GM12878 (cell line): ENCODE results near the gene NECAB3. TPM values are rescaled to one million over a fixed set of nuclear protein-coding genes. Genes with fewer than 3 reads are reported as not detected.

Experiments used
- BHLHE40 ChIP-seq, 2 experiments: fragments of 450-650 bp in 1 of 2; IDR thresholded peaks; 2 replicates each; pipeline ENCODE4 v1.6.1; 2011 to 2017; ENCODE audit warnings: low read depth in 2 of 2, borderline replicate concordance in 1 of 2, improper control_type of control experiment in 1 of 2, low read length in 1 of 2, mild to moderate bottlenecking in 1 of 2
- CHD2 ChIP-seq: IDR thresholded peaks from 2 replicates; pipeline ENCODE4 v1.6.1; 2011; ENCODE audit warnings: low read depth, low read length, improper control_type of control experiment, borderline replicate concordance
- EGR1 ChIP-seq, 2 experiments: IDR thresholded peaks; 1 replicate in 1 of 2; 2 replicates in 1 of 2; pipeline ENCODE4 v1.6.1; 2011 to 2012; ENCODE audit warnings: low read depth in 2 of 2, low read length in 2 of 2, borderline replicate concordance in 1 of 2, mild to moderate bottlenecking in 1 of 2, moderate library complexity in 1 of 2
- EZH2 ChIP-seq: IDR thresholded peaks from 2 replicates; pipeline ENCODE4 v1.6.1; 2012; ENCODE audit warnings: low read depth, mild to moderate bottlenecking, control low read depth, inconsistent platforms, low read length, borderline replicate concordance; ENCODE audit not compliant: control insufficient read depth
- FOXK2 ChIP-seq: fragments of 450-650 bp; IDR thresholded peaks from 2 replicates; pipeline ENCODE4 v1.6.1; 2017; ENCODE audit warnings: mild to moderate bottlenecking, moderate library complexity
- IKZF1 ChIP-seq: fragments of 450-650 bp; conservative IDR thresholded peaks from 2 replicates; pipeline ENCODE4 v1.6.1; 2017; ENCODE audit warnings: antibody characterized with exemption, mild to moderate bottlenecking
- KDM1A ChIP-seq: fragments of 200-600 bp; sonication (generic); IDR thresholded peaks from 2 replicates; pipeline ENCODE4 v1.6.1; 2016; ENCODE audit warnings: borderline replicate concordance
- KLF5 ChIP-seq: fragments of 450-650 bp; IDR thresholded peaks from 2 replicates; pipeline ENCODE4 v1.6.1; 2014; ENCODE audit warnings: mild to moderate bottlenecking; ENCODE audit not compliant: partially characterized antibody
- NFYB ChIP-seq: IDR thresholded peaks from 2 replicates; pipeline ENCODE4 v1.6.1; 2011; ENCODE audit warnings: low read depth, mild to moderate bottlenecking, low read length, improper control_type of control experiment, moderate library complexity; ENCODE audit not compliant: insufficient read depth
- NR2C2 ChIP-seq: IDR thresholded peaks from 2 replicates; pipeline ENCODE4 v1.6.1; 2011; ENCODE audit warnings: borderline replicate concordance, low read depth; ENCODE audit not compliant: control insufficient read depth, insufficient read length
- PAX5 ChIP-seq: IDR thresholded peaks from 2 replicates; pipeline ENCODE4 v1.6.1; 2011; ENCODE audit warnings: low read depth, low read length, borderline replicate concordance
- PAX8 ChIP-seq: fragments of 450-650 bp; IDR thresholded peaks from 2 replicates; pipeline ENCODE4 v1.6.1; 2017; ENCODE audit warnings: mild to moderate bottlenecking, moderate library complexity
- PKNOX1 ChIP-seq: fragments of 450-650 bp; IDR thresholded peaks from 2 replicates; pipeline ENCODE4 v1.6.1; 2016; ENCODE audit warnings: mild to moderate bottlenecking
- POLR2AphosphoS2 ChIP-seq: IDR thresholded peaks from 2 replicates; pipeline ENCODE4 v1.6.1; 2011; ENCODE audit warnings: low read depth, mild to moderate bottlenecking, low read length, improper control_type of control experiment, moderate library complexity
- RBBP5 ChIP-seq: fragments of 200-600 bp; sonication (generic); conservative IDR thresholded peaks from 2 replicates; pipeline ENCODE4 v1.6.1; 2016
- SRF ChIP-seq, 2 experiments: IDR thresholded peaks; 2 replicates each; pipeline ENCODE4 v1.6.1; 2011; ENCODE audit warnings: low read depth in 2 of 2, low read length in 2 of 2, mild to moderate bottlenecking in 1 of 2, moderate library complexity in 1 of 2
- TCF7 ChIP-seq: IDR thresholded peaks from 2 replicates; pipeline ENCODE4 v1.6.1; 2014; ENCODE audit warnings: antibody characterized with exemption, borderline replicate concordance
- polyA plus RNA-seq, 11 experiments: library from polyadenylated mRNA; depleted of rRNA in 4 of 11; unstranded in 6 of 11; stranded (reverse) in 5 of 11; fragments of >200 nt; fragmentation: Nextera tagmentation in 4 of 11; fragmentation: Illumina TruSeq in 1 of 11; extraction: Ambion mirVana in 4 of 11; extraction: Trizol in 1 of 11; gene quantifications; 1 replicate in 1 of 11; 2 replicates in 10 of 11; pipeline versions ENCODE4 v1.2.1 to v1.2.3, GENCODE V29; 2011 to 2016; ENCODE audit warnings: inconsistent platforms in 2 of 11, missing spikeins in 2 of 11, low read depth in 1 of 11
- total RNA-seq, 4 experiments: library from RNA; depleted of rRNA in 3 of 4; stranded (reverse); fragments of >200 nt in 3 of 4; fragmentation: Illumina TruSeq in 1 of 4; extraction: Trizol in 1 of 4; gene quantifications; 2 replicates each; pipeline versions ENCODE4 v1.2.1 to v1.2.3, GENCODE V29; 2013 to 2021
- TF ChIP-seq, protein P1 (sequence below): fragments of 450-650 bp; IDR thresholded peaks from 2 replicates; pipeline ENCODE4 v1.6.1; 2016; ENCODE audit warnings: mild to moderate bottlenecking, moderate library complexity, borderline replicate concordance
- TF ChIP-seq, protein P2 (sequence below): fragments of 450-650 bp; IDR thresholded peaks from 2 replicates; pipeline ENCODE4 v1.6.1; 2018; ENCODE audit warnings: mild to moderate bottlenecking, low read depth, moderate library complexity; ENCODE audit not compliant: partially characterized antibody
- TF ChIP-seq, protein P3 (sequence below): IDR thresholded peaks from 2 replicates; pipeline ENCODE4 v1.6.1; 2012; ENCODE audit warnings: low read depth, low read length, improper control_type of control experiment

NECAB3 gene
- total and polyA plus RNA-seq, 10 of the 15 experiments (the other 5 are each of a cell fraction or from before 2014, with no cell fraction given) = 0.21 to 17.0 (median 7.2) TPM

- TF ChIP-seq, protein P1, sequence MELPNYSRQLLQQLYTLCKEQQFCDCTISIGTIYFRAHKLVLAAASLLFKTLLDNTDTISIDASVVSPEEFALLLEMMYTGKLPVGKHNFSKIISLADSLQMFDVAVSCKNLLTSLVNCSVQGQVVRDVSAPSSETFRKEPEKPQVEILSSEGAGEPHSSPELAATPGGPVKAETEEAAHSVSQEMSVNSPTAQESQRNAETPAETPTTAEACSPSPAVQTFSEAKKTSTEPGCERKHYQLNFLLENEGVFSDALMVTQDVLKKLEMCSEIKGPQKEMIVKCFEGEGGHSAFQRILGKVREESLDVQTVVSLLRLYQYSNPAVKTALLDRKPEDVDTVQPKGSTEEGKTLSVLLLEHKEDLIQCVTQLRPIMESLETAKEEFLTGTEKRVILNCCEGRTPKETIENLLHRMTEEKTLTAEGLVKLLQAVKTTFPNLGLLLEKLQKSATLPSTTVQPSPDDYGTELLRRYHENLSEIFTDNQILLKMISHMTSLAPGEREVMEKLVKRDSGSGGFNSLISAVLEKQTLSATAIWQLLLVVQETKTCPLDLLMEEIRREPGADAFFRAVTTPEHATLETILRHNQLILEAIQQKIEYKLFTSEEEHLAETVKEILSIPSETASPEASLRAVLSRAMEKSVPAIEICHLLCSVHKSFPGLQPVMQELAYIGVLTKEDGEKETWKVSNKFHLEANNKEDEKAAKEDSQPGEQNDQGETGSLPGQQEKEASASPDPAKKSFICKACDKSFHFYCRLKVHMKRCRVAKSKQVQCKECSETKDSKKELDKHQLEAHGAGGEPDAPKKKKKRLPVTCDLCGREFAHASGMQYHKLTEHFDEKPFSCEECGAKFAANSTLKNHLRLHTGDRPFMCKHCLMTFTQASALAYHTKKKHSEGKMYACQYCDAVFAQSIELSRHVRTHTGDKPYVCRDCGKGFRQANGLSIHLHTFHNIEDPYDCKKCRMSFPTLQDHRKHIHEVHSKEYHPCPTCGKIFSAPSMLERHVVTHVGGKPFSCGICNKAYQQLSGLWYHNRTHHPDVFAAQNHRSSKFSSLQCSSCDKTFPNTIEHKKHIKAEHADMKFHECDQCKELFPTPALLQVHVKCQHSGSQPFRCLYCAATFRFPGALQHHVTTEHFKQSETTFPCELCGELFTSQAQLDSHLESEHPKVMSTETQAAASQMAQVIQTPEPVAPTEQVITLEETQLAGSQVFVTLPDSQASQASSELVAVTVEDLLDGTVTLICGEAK = no peak; the same call in 1 of the 2 replicates
- TF ChIP-seq PAX5 (peak; percentile 71; the same call in 1 of the 2 replicates), KLF5 (peak; percentile 70), KDM1A (no peak), TCF7 (no peak), BHLHE40 (IDR thresholded peaks at IDR 0.05; ENCODE audit: borderline replicate concordance in 1 of 2, low read depth in 2 of 2, low read length in 1 of 2) (peak in 1 of 2 experiments; percentile 48; a peak in 2 of 4 replicates), NFYB (peak; percentile 90), SRF (IDR thresholded peaks at IDR 0.05; ENCODE audit: low read depth in 2 of 2, low read length in 2 of 2) (0 out of 4 replicates have a peak, but pooled peaks of 1 of the 2 experiments have one; percentile 42), RBBP5 (no peak), POLR2AphosphoS2 (peak; percentile 49; the same call in 1 of the 2 replicates), PKNOX1 (peak; percentile 99), EGR1 (IDR thresholded peaks at IDR 0.05; ENCODE audit: borderline replicate concordance in 1 of 2, low read depth in 2 of 2, low read length in 2 of 2) (no peak), NR2C2 (no peak), PAX8 (no peak), CHD2 (peak; percentile 96), EZH2 (no peak), IKZF1 (peak; percentile 79), FOXK2 (peak; percentile 56; the same call in 1 of the 2 replicates)
- TF ChIP-seq, protein P2, sequence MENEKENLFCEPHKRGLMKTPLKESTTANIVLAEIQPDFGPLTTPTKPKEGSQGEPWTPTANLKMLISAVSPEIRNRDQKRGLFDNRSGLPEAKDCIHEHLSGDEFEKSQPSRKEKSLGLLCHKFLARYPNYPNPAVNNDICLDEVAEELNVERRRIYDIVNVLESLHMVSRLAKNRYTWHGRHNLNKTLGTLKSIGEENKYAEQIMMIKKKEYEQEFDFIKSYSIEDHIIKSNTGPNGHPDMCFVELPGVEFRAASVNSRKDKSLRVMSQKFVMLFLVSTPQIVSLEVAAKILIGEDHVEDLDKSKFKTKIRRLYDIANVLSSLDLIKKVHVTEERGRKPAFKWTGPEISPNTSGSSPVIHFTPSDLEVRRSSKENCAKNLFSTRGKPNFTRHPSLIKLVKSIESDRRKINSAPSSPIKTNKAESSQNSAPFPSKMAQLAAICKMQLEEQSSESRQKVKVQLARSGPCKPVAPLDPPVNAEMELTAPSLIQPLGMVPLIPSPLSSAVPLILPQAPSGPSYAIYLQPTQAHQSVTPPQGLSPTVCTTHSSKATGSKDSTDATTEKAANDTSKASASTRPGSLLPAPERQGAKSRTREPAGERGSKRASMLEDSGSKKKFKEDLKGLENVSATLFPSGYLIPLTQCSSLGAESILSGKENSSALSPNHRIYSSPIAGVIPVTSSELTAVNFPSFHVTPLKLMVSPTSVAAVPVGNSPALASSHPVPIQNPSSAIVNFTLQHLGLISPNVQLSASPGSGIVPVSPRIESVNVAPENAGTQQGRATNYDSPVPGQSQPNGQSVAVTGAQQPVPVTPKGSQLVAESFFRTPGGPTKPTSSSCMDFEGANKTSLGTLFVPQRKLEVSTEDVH = no peak
- TF ChIP-seq, protein P3, sequence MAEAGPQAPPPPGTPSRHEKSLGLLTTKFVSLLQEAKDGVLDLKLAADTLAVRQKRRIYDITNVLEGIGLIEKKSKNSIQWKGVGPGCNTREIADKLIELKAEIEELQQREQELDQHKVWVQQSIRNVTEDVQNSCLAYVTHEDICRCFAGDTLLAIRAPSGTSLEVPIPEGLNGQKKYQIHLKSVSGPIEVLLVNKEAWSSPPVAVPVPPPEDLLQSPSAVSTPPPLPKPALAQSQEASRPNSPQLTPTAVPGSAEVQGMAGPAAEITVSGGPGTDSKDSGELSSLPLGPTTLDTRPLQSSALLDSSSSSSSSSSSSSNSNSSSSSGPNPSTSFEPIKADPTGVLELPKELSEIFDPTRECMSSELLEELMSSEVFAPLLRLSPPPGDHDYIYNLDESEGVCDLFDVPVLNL = no peak
Measured at GRCh38 chr20:33719989-33720709, 45.9 kb upstream of the NECAB3 start, which contains the start of gene PXMP4 (continued).
